Spleen (tissue), 11 donors: ENCODE data around the gene PRDM16. TPM values are rescaled to one million over a fixed set of nuclear protein-coding genes. Genes with fewer than 3 reads are reported as not detected.
"Not testable (repeated sequence)": the region's sequence is repeated elsewhere in the genome, so short reads cannot be mapped to it uniquely, and the experiment has no call there.

Experiments
- DNase-seq: peaks from one replicate; pipeline ENCODE4 v3.0.0-alpha.2; 2020
- H3K27ac ChIP-seq, 8 donors: fragments of 200-600 bp; sonication (generic) in 7 of 8; 1 replicate in 4 of 8; 2 replicates in 4 of 8; pipeline versions ENCODE4 v1.5.0 to v1.8.0; 2016 to 2021; ENCODE audit warnings: inconsistent platforms in 4 of 8, mild to moderate bottlenecking in 4 of 8, moderate library complexity in 1 of 8
- H3K27me3 ChIP-seq, 7 donors: fragments of 200-600 bp; sonication (generic) in 6 of 7; replicated peaks in 1 of 7; 1 replicate in 4 of 7; 2 replicates in 3 of 7; pipeline versions ENCODE4 v1.5.0 to v1.8.0; 2016 to 2021; ENCODE audit warnings: inconsistent platforms in 3 of 7, mild to moderate bottlenecking in 1 of 7
- H3K36me3 ChIP-seq, 6 donors: fragments of 200-600 bp; sonication (generic) in 5 of 6; 1 replicate in 4 of 6; 2 replicates in 2 of 6; pipeline versions ENCODE4 v1.5.0 to v1.8.0; 2016 to 2021; ENCODE audit warnings: inconsistent platforms in 2 of 6
- H3K4me1 ChIP-seq, 6 donors: fragments of 200-600 bp; sonication (generic) in 5 of 6; 1 replicate in 3 of 6; 2 replicates in 3 of 6; pipeline versions ENCODE4 v1.5.0 to v1.8.0; 2016 to 2021; ENCODE audit warnings: inconsistent platforms in 3 of 6
- H3K4me3 ChIP-seq, 8 donors: fragments of 200-600 bp; sonication (generic) in 7 of 8; 1 replicate in 4 of 8; 2 replicates in 4 of 8; pipeline versions ENCODE4 v1.5.0 to v1.8.0; 2016 to 2021; ENCODE audit warnings: inconsistent platforms in 4 of 8, mild to moderate bottlenecking in 4 of 8, moderate library complexity in 2 of 8
- H3K9me3 ChIP-seq, 8 donors: fragments of 200-600 bp; sonication (generic) in 7 of 8; 1 replicate in 4 of 8; 2 replicates in 4 of 8; pipeline versions ENCODE4 v1.5.0 to v1.8.0; 2016 to 2021; ENCODE audit warnings: inconsistent platforms in 4 of 8
- CTCF ChIP-seq, 11 experiments: fragments of 200-600 bp in 7 of 11; fragments of 450-650 bp in 4 of 11; sonication (generic) in 4 of 11; IDR thresholded peaks in 8 of 11; conservative IDR thresholded peaks in 3 of 11; 1 replicate in 7 of 11; 2 replicates in 4 of 11; pipeline versions ENCODE4 v1.4.0 to v1.8.0; 2016 to 2021; ENCODE audit warnings: antibody characterized with exemption in 11 of 11, inconsistent platforms in 4 of 11, mild to moderate bottlenecking in 1 of 11
- POLR2A ChIP-seq, 3 donors: fragments of 450-650 bp; IDR thresholded peaks; one replicate each; pipeline ENCODE4 v1.5.1; 2017; ENCODE audit warnings: antibody characterized with exemption in 3 of 3, mild to moderate bottlenecking in 1 of 3
- POLR2AphosphoS5 ChIP-seq, 3 donors: sonication (generic); formaldehyde crosslinking; IDR thresholded peaks; one replicate each; pipeline ENCODE4 v1.5.1; 2017; ENCODE audit warnings: antibody characterized with exemption in 3 of 3
- WGBS, 5 donors: extraction: QIAGEN DNeasy Blood & Tissue Kit in 3 of 5; methylation state at CpG; one replicate each; pipeline versions ENCODE4 v1.1.5 to v1.1.7; 2013 to 2018; 5-methylcytosine and 5-hydroxymethylcytosine counted together
- intact Hi-C: fragments of 100-400 bp; cut with DNase I; formaldehyde crosslinking; loops from one replicate; pipeline ENCODE4 v1.15.0; 2023; ENCODE audit warnings: low total_unique reads
- polyA plus RNA-seq, 3 donors: library from polyadenylated mRNA; stranded (reverse); fragments of 200-250 nt; gene quantifications; one replicate each; pipeline ENCODE4 v1.2.1, GENCODE V29; 2013
- total RNA-seq, 7 donors: library from RNA; depleted of rRNA in 3 of 7; stranded (reverse); fragments of >200 nt in 3 of 7; fragmentation: NEBNext Ultra II Directional in 4 of 7; extraction: Animal tissue kit (Norgen Biotek cat#: 25700) in 4 of 7; gene quantifications; one replicate each; pipeline versions ENCODE4 v1.1.0 to v1.2.1, GENCODE V29; 2016 to 2021
- donor health status: healthy with polysubstance abuse.
- donor health status: DM: no; HTN: no; CAD: no; lungs with moderate emphysema.
- donor health status: DM: no; HTN: no; CAD: no.
- donor health status: Bipolar disorder and iron deficiency.
- donor health status: healthy.
- donor health status: DM: no; HTN: no; CAD: no.
- donor health status: DM: yes; HTN: yes; CAD: no.

PRDM16 gene
- total and polyA plus RNA-seq, 10 donors, result 0.43 to 3.2 (median 1.4) TPM

GRCh38 chr1:3236955-3237354 lies 168.0 kb downstream of the PRDM16 start:
- DNase-seq, result no peak
- intact Hi-C loops, result no loop called here
- H3K27ac ChIP-seq, result no peak overlapping the region
- 77 to 84% (median 78%) methylated on average over 7 of the region's 7 CpGs for WGBS, 5 donors
- peaks cover 0 to 7% (median 0%) of the 10 kb centered on the region in 8 donors for H3K9me3 ChIP-seq
- H3K36me3 ChIP-seq, result no peaks in the 10 kb centered on the region
- TF ChIP-seq POLR2AphosphoS5 (IDR thresholded peaks at IDR 0.05), result no peak
- no peak for TF ChIP-seq CTCF (IDR thresholded peaks at IDR 0.05 in 8 of 11, conservative IDR thresholded peaks at IDR 0.05 in 3 of 11)
- TF ChIP-seq POLR2A (IDR thresholded peaks at IDR 0.05), result no peak
- no peak overlapping the region for H3K4me3 ChIP-seq
- no peaks in the 10 kb centered on the region for H3K4me1 ChIP-seq
- H3K27me3 ChIP-seq, result peaks cover 0 to 69% (median 0%) of the 10 kb centered on the region in 7 donors

GRCh38 chr1:3237570-3237969 lies 168.6 kb downstream of the PRDM16 start:
- H3K36me3 ChIP-seq, result no peaks in the 10 kb centered on the region
- intact Hi-C loops, result no loop called here
- 86 to 94% (median 89%) methylated on average over 14 to 15 of the region's 15 CpGs for WGBS, 5 donors
- no peaks in the 10 kb centered on the region for H3K4me1 ChIP-seq
- H3K27me3 ChIP-seq, result peaks cover 0 to 69% (median 0%) of the 10 kb centered on the region in 7 donors
- H3K27ac ChIP-seq, result no peak overlapping the region
- peaks cover 0 to 7% (median 0%) of the 10 kb centered on the region in 8 donors for H3K9me3 ChIP-seq
- TF ChIP-seq POLR2AphosphoS5 (IDR thresholded peaks at IDR 0.05) (no peak), POLR2A (IDR thresholded peaks at IDR 0.05) (no peak), CTCF (IDR thresholded peaks at IDR 0.05 in 8 of 11, conservative IDR thresholded peaks at IDR 0.05 in 3 of 11) (no peak)
- H3K4me3 ChIP-seq, result no peak overlapping the region
- no peak for DNase-seq

GRCh38 chr1:3237994-3238702 lies 169.1 kb downstream of the PRDM16 start:
- Histone ChIP-seq H3K36me3 (no peaks in the 10 kb centered on the region), H3K27me3 (peaks cover 0 to 63% (median 0%) of the 10 kb centered on the region in 7 donors), H3K27ac (no peak overlapping the region), H3K4me3 (no peak overlapping the region), H3K4me1 (no peaks in the 10 kb centered on the region), H3K9me3 (peaks cover 0 to 7% (median 0%) of the 10 kb centered on the region in 8 donors)
- TF ChIP-seq POLR2A (IDR thresholded peaks at IDR 0.05) (no peak), POLR2AphosphoS5 (IDR thresholded peaks at IDR 0.05) (no peak), CTCF (IDR thresholded peaks at IDR 0.05 in 8 of 11, conservative IDR thresholded peaks at IDR 0.05 in 3 of 11) (no peak)
- DNase-seq, result no peak
- intact Hi-C loops, result no loop called here
- 88 to 95% (median 92%) methylated on average over 26 to 28 of the region's 28 CpGs for WGBS, 5 donors

GRCh38 chr1:3238703-3239278 lies 169.8 kb downstream of the PRDM16 start:
- peaks cover 0 to 57% (median 0%) of the 10 kb centered on the region in 7 donors for H3K27me3 ChIP-seq
- H3K36me3 ChIP-seq, result no peaks in the 10 kb centered on the region
- no peaks in the 10 kb centered on the region for H3K4me1 ChIP-seq
- DNase-seq, result no peak
- H3K27ac ChIP-seq, result no peak overlapping the region
- TF ChIP-seq POLR2A (IDR thresholded peaks at IDR 0.05) (no peak), POLR2AphosphoS5 (IDR thresholded peaks at IDR 0.05) (no peak), CTCF (IDR thresholded peaks at IDR 0.05 in 8 of 11, conservative IDR thresholded peaks at IDR 0.05 in 3 of 11) (no peak)
- WGBS, 5 donors, result 80 to 95% (median 89%) methylated on average over 11 to 21 of the region's 21 CpGs
- H3K9me3 ChIP-seq, result peaks cover 0 to 7% (median 0%) of the 10 kb centered on the region in 8 donors
- no peak overlapping the region for H3K4me3 ChIP-seq
- intact Hi-C loops, result no loop called here

- H3K36me3 ChIP-seq, DNase-seq, intact Hi-C loops, H3K4me3 ChIP-seq, H3K9me3 ChIP-seq, H3K4me1 ChIP-seq, H3K27ac ChIP-seq: not testable (repeated sequence)
- peaks cover 0 to 59% (median 0%) of the 10 kb centered on the region in 7 donors for H3K27me3 ChIP-seq
- WGBS, 5 donors, result 80 to 95% (median 94%) methylated on average over 3 of the region's 3 CpGs
Measured at GRCh38 chr1:3239991-3240390, 171.0 kb downstream of the PRDM16 start.
